ENCODE measurements around the gene SLC25A38. TPM values are rescaled to one million over a fixed set of nuclear protein-coding genes. Genes with fewer than 3 reads are reported as not detected.
A peak's percentile ranks its signal among the peaks of the same experiment; 100 is the strongest.

Gene SLC25A38
- total and polyA plus RNA-seq, 2 experiments from 2014 or later: 19.8 to 61.9 TPM

- H3K4me3 Mint-ChIP-seq: no peak overlapping the region
- no peak for TF ChIP-seq NANOG (IDR thresholded peaks at IDR 0.05; ENCODE audit: borderline replicate concordance)
- no peak for TF ChIP-seq EZH2phosphoT487 (IDR thresholded peaks at IDR 0.05; ENCODE audit: unreplicated experiment)
- TF ChIP-seq ZNF331 (CRISPR knock-in tag; IDR thresholded peaks at IDR 0.05; ENCODE audit: low read depth): no peak
- TF ChIP-seq POLR2AphosphoS5 (IDR thresholded peaks at IDR 0.05; ENCODE audit: low read depth): no peak
- TF ChIP-seq REST (IDR thresholded peaks at IDR 0.05; ENCODE audit: unreplicated experiment): no peak
- TF ChIP-seq CREB1 (CRISPR knock-in tag; IDR thresholded peaks at IDR 0.05; ENCODE audit: low read depth): no peak
- no peak for TF ChIP-seq JUNB (IDR thresholded peaks at IDR 0.05; ENCODE audit: unreplicated experiment)
- no peak overlapping the region for H3K27ac Mint-ChIP-seq
- no peak for DNase-seq (ENCODE audit: low spot score)
- Histone ChIP-seq H3K4me1 (ENCODE audit: insufficient read depth) (0 out of 2 replicates have a peak, but pooled peaks cover 6% of the 10 kb centered on the region), H4K20me1 (replicated peaks; ENCODE audit: insufficient read depth) (no peaks in the 10 kb centered on the region), H3F3A (replicated peaks; ENCODE audit: low read depth) (no peaks in the 10 kb centered on the region), H2AFZ (no peak overlapping the region), H3K27me3 (ENCODE audit: insufficient read depth) (no peaks in the 10 kb centered on the region), H3K4me2 (no peak overlapping the region), H3K79me2 (replicated peaks; ENCODE audit: insufficient read depth) (no peaks in the 10 kb centered on the region), H3K36me3 (ENCODE audit: insufficient read depth) (no peaks in the 10 kb centered on the region), H3K4me3 (no peak overlapping the region), H3K27ac (ENCODE audit: low read depth) (no peak overlapping the region), H3K9me2 (ENCODE audit: insufficient read depth) (peaks cover 7% of the 10 kb centered on the region; the same call in 1 of the 2 replicates)
- no peaks in the 10 kb centered on the region for H3K36me3 Mint-ChIP-seq (ENCODE audit: low read depth)
- H3K27me3 Mint-ChIP-seq (ENCODE audit: insufficient read depth, low read depth, poor library complexity): no peaks in the 10 kb centered on the region
- ATAC-seq: no peak
- peaks cover 3% of the 10 kb centered on the region; the same call in 1 of the 3 replicates for H3K4me1 Mint-ChIP-seq
- no peaks in the 10 kb centered on the region for H3K9me3 Mint-ChIP-seq
Measured at GRCh38 chr3:39440316-39440715, 57.1 kb downstream of the SLC25A38 start.

- DNase-seq (ENCODE audit: low spot score): peak; percentile 65
- no peak overlapping the region for H3K4me3 ChIP-seq
- peak overlapping the region; percentile 89; the same call in 1 of the 2 replicates for H2AFZ ChIP-seq
- H3K36me3 ChIP-seq (ENCODE audit: insufficient read depth): no peaks in the 10 kb centered on the region
- no peaks in the 10 kb centered on the region for H3K9me2 ChIP-seq (ENCODE audit: insufficient read depth)
- H3K79me2 ChIP-seq (replicated peaks; ENCODE audit: insufficient read depth): no peaks in the 10 kb centered on the region
- Mint-ChIP-seq H3K4me3 (no peak overlapping the region), H3K27me3 (ENCODE audit: insufficient read depth, low read depth, poor library complexity) (no peaks in the 10 kb centered on the region), H3K27ac (no peak overlapping the region), H3K9me3 (no peaks in the 10 kb centered on the region), H3K4me1 (peaks cover 5% of the 10 kb centered on the region), H3K36me3 (ENCODE audit: low read depth) (no peaks in the 10 kb centered on the region)
- H3F3A ChIP-seq (replicated peaks; ENCODE audit: low read depth): no peaks in the 10 kb centered on the region
- H3K4me2 ChIP-seq: no peak overlapping the region
- peak; percentile 96 for ATAC-seq
- no peaks in the 10 kb centered on the region for H3K27me3 ChIP-seq (ENCODE audit: insufficient read depth)
- H3K4me1 ChIP-seq (ENCODE audit: insufficient read depth): 0 out of 2 replicates have a peak, but pooled peaks cover 6% of the 10 kb centered on the region
- TF ChIP-seq ZNF114 (CRISPR knock-in tag; IDR thresholded peaks at IDR 0.05) (no peak), CTCF (conservative IDR thresholded peaks at IDR 0.05; ENCODE audit: low read depth in 2 of 2) (peak; percentile 42 to 89), CREB1 (CRISPR knock-in tag; IDR thresholded peaks at IDR 0.05; ENCODE audit: low read depth) (no peak)
- TF ChIP-seq, protein P1, sequence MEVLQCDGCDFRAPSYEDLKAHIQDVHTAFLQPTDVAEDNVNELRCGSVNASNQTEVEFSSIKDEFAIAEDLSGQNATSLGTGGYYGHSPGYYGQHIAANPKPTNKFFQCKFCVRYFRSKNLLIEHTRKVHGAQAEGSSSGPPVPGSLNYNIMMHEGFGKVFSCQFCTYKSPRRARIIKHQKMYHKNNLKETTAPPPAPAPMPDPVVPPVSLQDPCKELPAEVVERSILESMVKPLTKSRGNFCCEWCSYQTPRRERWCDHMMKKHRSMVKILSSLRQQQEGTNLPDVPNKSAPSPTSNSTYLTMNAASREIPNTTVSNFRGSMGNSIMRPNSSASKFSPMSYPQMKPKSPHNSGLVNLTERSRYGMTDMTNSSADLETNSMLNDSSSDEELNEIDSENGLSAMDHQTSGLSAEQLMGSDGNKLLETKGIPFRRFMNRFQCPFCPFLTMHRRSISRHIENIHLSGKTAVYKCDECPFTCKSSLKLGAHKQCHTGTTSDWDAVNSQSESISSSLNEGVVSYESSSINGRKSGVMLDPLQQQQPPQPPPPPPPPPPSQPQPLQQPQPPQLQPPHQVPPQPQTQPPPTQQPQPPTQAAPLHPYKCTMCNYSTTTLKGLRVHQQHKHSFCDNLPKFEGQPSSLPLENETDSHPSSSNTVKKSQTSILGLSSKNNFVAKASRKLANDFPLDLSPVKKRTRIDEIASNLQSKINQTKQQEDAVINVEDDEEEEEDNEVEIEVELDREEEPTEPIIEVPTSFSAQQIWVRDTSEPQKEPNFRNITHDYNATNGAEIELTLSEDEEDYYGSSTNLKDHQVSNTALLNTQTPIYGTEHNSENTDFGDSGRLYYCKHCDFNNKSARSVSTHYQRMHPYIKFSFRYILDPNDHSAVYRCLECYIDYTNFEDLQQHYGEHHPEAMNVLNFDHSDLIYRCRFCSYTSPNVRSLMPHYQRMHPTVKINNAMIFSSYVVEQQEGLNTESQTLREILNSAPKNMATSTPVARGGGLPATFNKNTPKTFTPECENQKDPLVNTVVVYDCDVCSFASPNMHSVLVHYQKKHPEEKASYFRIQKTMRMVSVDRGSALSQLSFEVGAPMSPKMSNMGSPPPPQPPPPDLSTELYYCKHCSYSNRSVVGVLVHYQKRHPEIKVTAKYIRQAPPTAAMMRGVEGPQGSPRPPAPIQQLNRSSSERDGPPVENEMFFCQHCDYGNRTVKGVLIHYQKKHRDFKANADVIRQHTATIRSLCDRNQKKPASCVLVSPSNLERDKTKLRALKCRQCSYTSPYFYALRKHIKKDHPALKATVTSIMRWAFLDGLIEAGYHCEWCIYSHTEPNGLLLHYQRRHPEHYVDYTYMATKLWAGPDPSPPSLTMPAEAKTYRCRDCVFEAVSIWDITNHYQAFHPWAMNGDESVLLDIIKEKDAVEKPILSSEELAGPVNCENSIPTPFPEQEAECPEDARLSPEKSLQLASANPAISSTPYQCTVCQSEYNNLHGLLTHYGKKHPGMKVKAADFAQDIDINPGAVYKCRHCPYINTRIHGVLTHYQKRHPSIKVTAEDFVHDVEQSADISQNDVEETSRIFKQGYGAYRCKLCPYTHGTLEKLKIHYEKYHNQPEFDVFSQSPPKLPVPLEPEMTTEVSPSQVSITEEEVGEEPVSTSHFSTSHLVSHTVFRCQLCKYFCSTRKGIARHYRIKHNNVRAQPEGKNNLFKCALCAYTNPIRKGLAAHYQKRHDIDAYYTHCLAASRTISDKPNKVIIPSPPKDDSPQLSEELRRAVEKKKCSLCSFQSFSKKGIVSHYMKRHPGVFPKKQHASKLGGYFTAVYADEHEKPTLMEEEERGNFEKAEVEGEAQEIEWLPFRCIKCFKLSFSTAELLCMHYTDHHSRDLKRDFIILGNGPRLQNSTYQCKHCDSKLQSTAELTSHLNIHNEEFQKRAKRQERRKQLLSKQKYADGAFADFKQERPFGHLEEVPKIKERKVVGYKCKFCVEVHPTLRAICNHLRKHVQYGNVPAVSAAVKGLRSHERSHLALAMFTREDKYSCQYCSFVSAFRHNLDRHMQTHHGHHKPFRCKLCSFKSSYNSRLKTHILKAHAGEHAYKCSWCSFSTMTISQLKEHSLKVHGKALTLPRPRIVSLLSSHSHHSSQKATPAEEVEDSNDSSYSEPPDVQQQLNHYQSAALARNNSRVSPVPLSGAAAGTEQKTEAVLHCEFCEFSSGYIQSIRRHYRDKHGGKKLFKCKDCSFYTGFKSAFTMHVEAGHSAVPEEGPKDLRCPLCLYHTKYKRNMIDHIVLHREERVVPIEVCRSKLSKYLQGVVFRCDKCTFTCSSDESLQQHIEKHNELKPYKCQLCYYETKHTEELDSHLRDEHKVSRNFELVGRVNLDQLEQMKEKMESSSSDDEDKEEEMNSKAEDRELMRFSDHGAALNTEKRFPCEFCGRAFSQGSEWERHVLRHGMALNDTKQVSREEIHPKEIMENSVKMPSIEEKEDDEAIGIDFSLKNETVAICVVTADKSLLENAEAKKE (CRISPR knock-in tag; IDR thresholded peaks at IDR 0.05): no peak
- H3K27ac ChIP-seq (ENCODE audit: low read depth): no peak overlapping the region
- no peaks in the 10 kb centered on the region for H4K20me1 ChIP-seq (replicated peaks; ENCODE audit: insufficient read depth)
Measured at GRCh38 chr3:39443530-39443929, 60.4 kb downstream of the SLC25A38 start.
